BE2C (cell line): Measurements from ENCODE around the gene CDC25B.

Experiments
- DNase-seq: peaks from one replicate; pipeline ENCODE4 v3.0.0-alpha.2; 2020
- H3K27me3 ChIP-seq: fragments of 250-450 bp; sonication (Bioruptor Pico); 2 replicates; pipeline ENCODE4 v1.5.1; 2020; ENCODE audit warnings: mild to moderate bottlenecking
- H3K36me3 ChIP-seq: fragments of 250-450 bp; sonication (Bioruptor Pico); 2 replicates; pipeline ENCODE4 v1.5.1; 2020; ENCODE audit warnings: mild to moderate bottlenecking
- H3K4me1 ChIP-seq: fragments of 250-450 bp; sonication (Bioruptor Pico); 2 replicates; pipeline ENCODE4 v1.5.1; 2020
- H3K4me3 ChIP-seq: 2 replicates; pipeline ENCODE4 v1.5.1; 2011; ENCODE audit warnings: low read depth, low read length
- H3K9me3 ChIP-seq: fragments of 250-450 bp; sonication (Bioruptor Pico); 2 replicates; pipeline ENCODE4 v1.5.1; 2020
- TF ChIP-seq, protein P1 (sequence below): IDR thresholded peaks from 2 replicates; pipeline ENCODE4 v1.5.1; 2012; ENCODE audit warnings: mild to moderate bottlenecking, low read depth, low read length

Gene CDC25B

DNA sequence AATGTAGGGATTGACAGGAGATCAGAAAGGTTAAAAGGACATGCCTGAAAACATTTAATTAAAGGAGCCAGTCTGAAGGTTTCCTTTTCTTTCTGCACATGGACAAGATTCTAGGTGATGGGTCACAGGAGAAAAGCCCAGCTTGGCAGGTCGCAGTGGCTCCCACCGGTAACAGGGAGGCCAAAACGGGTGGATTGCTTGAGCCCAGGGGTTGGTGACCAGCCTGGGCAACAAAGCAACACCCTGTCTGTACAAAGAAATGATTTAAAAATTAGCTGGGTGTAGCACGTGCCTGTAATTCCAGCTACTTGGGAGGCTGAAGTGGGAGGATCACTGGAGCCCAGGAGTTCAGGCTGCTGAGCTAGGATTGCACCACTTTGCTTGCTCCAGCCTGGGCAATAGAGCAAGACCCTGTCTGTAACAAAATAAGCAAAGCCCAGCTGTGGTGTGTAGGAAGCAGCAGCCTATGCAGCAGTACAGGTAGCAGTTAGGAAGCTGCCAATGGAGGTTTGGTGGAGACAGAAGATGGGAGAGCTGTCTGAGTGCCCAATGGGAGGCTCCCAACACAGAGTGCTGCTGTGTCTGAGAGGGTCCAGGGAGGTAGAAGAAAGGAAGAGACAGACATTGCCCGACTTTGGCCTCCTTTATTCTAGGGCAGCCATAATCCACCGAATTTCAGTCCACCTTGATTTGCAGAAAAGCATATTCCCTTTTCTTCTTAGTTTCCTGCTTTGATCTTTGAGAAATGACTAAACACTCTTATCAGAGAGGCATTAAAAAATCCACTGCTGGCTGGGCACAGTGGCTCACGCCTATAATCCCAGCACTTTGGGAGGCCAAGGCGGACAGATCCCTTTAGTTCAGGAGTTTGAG is 17.1 kb downstream of the CDC25B start:
- H3K4me1 ChIP-seq: peaks cover 15% of the 10 kb centered on the region
- no peaks in the 10 kb centered on the region for H3K9me3 ChIP-seq
- no peak for DNase-seq
- H3K4me3 ChIP-seq: no peak overlapping the region
- H3K36me3 ChIP-seq: no peaks in the 10 kb centered on the region
- TF ChIP-seq, protein P1, sequence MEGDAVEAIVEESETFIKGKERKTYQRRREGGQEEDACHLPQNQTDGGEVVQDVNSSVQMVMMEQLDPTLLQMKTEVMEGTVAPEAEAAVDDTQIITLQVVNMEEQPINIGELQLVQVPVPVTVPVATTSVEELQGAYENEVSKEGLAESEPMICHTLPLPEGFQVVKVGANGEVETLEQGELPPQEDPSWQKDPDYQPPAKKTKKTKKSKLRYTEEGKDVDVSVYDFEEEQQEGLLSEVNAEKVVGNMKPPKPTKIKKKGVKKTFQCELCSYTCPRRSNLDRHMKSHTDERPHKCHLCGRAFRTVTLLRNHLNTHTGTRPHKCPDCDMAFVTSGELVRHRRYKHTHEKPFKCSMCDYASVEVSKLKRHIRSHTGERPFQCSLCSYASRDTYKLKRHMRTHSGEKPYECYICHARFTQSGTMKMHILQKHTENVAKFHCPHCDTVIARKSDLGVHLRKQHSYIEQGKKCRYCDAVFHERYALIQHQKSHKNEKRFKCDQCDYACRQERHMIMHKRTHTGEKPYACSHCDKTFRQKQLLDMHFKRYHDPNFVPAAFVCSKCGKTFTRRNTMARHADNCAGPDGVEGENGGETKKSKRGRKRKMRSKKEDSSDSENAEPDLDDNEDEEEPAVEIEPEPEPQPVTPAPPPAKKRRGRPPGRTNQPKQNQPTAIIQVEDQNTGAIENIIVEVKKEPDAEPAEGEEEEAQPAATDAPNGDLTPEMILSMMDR: no peak
- no peaks in the 10 kb centered on the region for H3K27me3 ChIP-seq

DNA sequence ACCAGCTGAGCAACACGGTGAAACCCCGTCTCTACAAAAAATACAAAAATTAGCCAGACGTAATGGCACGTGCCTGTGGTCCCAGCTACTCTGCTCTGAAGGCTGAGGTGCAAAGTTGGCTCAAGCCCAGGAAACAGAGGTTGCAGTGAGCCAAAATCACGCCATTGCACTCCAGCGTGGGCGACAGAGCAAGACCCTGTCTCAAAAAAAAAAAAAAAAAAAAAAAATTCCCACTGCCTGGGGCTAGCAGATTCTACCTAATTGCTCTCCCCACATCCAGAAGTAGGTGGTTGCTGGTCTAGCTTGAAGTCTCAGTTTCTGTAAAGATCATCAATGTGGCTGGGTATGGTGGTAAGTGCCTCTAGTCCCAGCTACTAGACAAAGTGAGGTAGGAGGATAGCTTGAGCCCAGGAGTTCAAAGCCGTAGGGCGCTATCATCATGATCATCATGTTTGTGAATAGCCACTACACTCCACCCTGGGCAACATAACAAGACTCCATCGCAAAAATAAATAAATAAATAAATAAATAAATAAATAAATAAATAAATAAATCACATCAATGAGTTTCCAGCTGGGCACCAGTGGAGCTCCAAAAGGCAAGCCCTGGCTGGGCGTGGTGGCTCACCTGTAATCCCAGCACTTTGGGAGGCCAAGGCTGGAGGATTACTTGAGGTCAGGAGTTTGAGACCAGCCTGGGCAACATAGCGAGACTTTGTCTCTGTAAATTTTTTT is 17.9 kb downstream of the CDC25B start:
- no peaks in the 10 kb centered on the region for H3K36me3 ChIP-seq
- H3K4me1 ChIP-seq: peaks cover 19% of the 10 kb centered on the region
- H3K27me3 ChIP-seq: no peaks in the 10 kb centered on the region
- H3K9me3 ChIP-seq: no peaks in the 10 kb centered on the region
- TF ChIP-seq, protein P1: no peak
- no peak overlapping the region for H3K4me3 ChIP-seq
- DNase-seq: no peak

DNA sequence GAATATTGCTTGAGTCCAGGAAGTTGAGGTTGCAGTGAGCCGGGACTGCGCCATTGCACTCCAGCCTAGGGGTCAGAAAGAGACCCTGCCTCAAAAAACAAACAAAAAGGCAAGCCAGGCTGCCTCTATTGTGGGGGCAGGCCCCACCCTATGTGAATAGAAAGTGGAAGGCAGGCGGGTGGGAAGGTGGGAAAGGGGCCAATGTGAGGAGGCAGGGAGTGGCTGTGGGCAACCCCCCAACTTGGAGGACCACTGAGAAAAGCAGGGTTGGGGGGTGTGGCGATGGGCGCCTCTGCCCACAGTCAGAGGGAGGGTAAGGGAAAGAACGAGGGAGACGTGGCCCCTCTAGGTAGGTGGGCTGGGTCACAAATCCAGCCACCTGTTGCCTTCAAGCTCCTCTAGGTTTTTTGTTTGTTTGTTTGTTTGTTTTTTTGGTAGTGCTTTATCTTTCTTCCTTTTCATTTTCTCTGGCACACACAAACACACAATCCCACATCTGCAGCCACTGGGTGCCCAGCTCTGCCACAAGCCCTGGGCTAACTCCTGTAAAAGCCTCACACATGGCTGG is 18.9 kb downstream of the CDC25B start:
- Histone ChIP-seq H3K4me1 (peaks cover 23% of the 10 kb centered on the region), H3K9me3 (no peaks in the 10 kb centered on the region), H3K27me3 (no peaks in the 10 kb centered on the region), H3K4me3 (no peak overlapping the region), H3K36me3 (no peaks in the 10 kb centered on the region)
- DNase-seq: no peak
- TF ChIP-seq, protein P1: no peak

DNA sequence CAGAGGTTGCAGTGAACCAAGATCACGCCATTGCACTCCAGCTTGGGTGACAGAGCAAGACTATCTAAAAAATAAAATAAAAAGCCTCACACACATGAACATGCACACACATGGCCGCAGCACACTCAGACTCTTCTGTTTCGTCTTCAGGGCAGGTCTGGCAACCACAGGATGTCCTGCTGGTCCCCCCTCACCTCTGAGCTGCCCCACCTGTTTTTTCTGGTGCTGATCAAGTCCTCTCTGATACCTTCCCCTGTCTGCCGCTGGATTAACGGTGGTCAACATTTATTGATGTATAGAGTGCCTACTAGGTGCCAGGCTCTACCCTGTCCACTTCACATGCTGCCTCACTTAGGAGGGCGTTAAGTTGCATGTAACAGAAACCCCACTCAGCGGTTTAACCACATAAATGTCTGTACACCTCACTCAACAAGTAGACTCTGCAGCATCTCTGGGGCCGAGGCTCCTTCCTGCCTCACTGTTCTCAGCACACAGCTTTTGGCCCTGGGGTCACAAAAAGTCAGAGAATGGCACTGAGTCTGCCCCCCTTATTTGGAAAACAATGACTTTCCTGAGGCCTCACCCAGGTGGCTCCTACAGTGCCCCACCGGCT is 19.7 kb downstream of the CDC25B start:
- no peak for DNase-seq
- TF ChIP-seq, protein P1: no peak
- Histone ChIP-seq H3K9me3 (no peaks in the 10 kb centered on the region), H3K27me3 (no peaks in the 10 kb centered on the region), H3K4me3 (no peak overlapping the region), H3K36me3 (no peaks in the 10 kb centered on the region), H3K4me1 (peaks cover 23% of the 10 kb centered on the region)

DNA sequence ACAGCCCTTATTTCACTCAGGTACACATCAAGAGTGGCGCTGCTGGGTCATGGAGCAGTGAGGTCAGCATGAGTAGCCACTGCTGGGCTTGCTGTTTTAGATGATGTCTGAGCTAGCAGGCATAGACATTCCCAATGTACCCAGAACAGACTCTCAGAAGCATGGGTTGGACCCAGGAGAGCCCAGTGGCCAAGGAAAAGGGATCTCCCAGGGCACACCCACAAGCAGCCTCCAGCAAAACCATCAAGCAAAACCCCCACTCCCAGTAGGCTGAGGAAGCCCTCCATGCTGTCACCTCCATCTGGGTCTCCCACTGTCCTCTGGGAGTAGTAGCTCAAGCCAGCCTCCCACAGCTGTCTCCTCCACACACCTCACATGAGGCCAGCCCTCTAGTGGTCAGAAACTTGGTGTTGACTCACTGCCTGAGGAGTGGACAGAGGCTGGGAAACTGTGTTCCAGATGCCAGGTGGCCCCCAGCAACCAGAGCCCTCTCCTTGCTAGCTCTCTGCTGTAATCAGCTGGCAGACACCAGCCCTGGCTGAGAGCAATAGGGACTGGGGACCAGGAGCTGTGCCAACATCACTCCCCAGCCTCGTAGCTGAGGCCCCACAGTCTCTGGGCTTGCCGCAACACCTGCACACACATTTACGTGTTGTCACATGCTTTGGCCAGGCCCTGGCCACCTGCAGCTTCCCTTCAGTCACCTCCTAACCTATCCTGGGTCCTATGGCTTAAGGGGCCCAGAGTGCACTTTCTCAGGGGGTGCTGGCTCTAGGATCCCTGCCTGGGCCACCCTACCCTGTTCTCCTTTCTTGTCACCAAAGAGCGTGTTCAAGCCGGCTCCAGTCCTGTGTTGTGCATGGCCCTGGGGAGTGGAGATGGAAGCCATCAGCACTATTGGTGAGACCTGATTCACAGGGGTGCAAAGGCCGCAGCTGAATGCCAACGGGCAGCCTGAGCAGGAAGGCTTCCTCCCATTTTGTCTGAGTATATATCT is 22.3 kb downstream of the CDC25B start:
- H3K9me3 ChIP-seq: no peaks in the 10 kb centered on the region
- peak; percentile 96 for DNase-seq
- no peaks in the 10 kb centered on the region for H3K27me3 ChIP-seq
- TF ChIP-seq, protein P1: peak; percentile 92
- no peaks in the 10 kb centered on the region; the same call in 1 of the 2 replicates for H3K36me3 ChIP-seq
- H3K4me3 ChIP-seq: no peak overlapping the region
- peaks cover 13% of the 10 kb centered on the region for H3K4me1 ChIP-seq
